ENCODE results near the gene PRSS1. TPM values are rescaled to one million over a fixed set of nuclear protein-coding genes. Genes with fewer than 3 reads are reported as not detected.

Gene PRSS1
- total RNA-seq, 1 experiment from 2014 or later = not detected

DNA sequence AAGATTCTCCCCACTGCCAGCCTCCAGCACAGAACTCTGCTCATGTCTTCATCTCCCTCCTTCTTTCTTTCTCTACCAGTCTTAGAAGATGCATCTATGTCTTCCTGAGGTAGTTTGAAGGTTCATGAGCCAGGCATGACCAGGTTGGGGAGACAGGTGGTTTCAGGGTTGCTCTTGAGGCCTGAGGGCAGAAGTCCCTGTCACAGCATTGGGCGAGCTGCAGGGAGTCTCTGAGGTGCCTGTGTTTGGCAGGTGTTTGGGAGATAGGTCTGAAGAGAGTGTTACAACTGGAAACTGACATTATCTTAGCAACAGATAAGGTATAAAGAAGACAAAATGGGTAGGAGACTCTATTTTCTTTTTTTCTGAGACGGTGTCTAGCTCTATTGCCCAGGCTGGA is 40.2 kb downstream of the PRSS1 start:
- no TSS peak for BruUV-seq (replicated peaks)
- Mint-ChIP-seq H3K27me3 (ENCODE audit: insufficient read depth, unreplicated experiment) (peaks cover 39% of the 10 kb centered on the region), H3K4me1 (ENCODE audit: insufficient read depth, unreplicated experiment) (peaks cover 5% of the 10 kb centered on the region), H3K36me3 (ENCODE audit: insufficient read depth, unreplicated experiment) (no peaks in the 10 kb centered on the region), H3K9me3 (ENCODE audit: unreplicated experiment) (no peaks in the 10 kb centered on the region), H3K27ac (ENCODE audit: low read depth, unreplicated experiment) (no peak overlapping the region), H3K4me3 (ENCODE audit: unreplicated experiment) (no peak overlapping the region)
- TF ChIP-seq, protein P1, sequence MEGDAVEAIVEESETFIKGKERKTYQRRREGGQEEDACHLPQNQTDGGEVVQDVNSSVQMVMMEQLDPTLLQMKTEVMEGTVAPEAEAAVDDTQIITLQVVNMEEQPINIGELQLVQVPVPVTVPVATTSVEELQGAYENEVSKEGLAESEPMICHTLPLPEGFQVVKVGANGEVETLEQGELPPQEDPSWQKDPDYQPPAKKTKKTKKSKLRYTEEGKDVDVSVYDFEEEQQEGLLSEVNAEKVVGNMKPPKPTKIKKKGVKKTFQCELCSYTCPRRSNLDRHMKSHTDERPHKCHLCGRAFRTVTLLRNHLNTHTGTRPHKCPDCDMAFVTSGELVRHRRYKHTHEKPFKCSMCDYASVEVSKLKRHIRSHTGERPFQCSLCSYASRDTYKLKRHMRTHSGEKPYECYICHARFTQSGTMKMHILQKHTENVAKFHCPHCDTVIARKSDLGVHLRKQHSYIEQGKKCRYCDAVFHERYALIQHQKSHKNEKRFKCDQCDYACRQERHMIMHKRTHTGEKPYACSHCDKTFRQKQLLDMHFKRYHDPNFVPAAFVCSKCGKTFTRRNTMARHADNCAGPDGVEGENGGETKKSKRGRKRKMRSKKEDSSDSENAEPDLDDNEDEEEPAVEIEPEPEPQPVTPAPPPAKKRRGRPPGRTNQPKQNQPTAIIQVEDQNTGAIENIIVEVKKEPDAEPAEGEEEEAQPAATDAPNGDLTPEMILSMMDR (IDR thresholded peaks at IDR 0.05; ENCODE audit: unreplicated experiment) = no peak
- DNase-seq (ENCODE audit: unreplicated experiment) = no peak
- ChIA-PET POLR2A (interaction anchor here (0.6 kb wide), 2 partner anchors 83 to 216 kb away, joined by 3 read pairs; no protein-coding TSS in a partner anchor), CTCF (interaction anchor here (0.8 to 11.7 kb wide), 7 partner anchors 9 to 253 kb away, joined by 3 to 181 read pairs (median 15); no protein-coding TSS in a partner anchor)
- intact Hi-C loops (cut with micrococcal nuclease) = no loop called here

DNA sequence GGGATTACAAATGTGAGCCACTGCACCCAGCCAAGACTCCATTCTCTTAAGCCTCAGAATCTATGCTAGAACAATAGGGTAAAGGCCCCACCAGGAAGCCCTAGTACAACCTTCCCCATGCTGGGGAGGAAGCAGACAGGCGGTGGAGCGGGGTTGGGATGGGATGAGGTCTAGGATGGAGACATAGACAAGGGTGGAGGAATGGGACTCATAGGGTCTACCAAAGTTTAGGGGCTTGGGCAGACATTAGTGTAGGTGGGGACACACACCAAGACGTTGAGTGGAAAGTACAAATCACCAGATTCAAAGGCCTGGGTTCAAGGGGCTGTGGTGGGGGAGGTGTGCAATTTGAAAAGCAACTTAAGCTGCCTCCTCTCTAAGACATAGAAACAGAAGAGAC is 40.8 kb downstream of the PRSS1 start:
- Mint-ChIP-seq H3K4me1 (ENCODE audit: insufficient read depth, unreplicated experiment) (peaks cover 5% of the 10 kb centered on the region), H3K9me3 (ENCODE audit: unreplicated experiment) (no peaks in the 10 kb centered on the region), H3K36me3 (ENCODE audit: insufficient read depth, unreplicated experiment) (no peaks in the 10 kb centered on the region), H3K27me3 (ENCODE audit: insufficient read depth, unreplicated experiment) (peaks cover 45% of the 10 kb centered on the region), H3K27ac (ENCODE audit: low read depth, unreplicated experiment) (no peak overlapping the region), H3K4me3 (ENCODE audit: unreplicated experiment) (no peak overlapping the region)
- intact Hi-C loops (cut with micrococcal nuclease) = no loop called here
- no TSS peak for BruUV-seq (replicated peaks)
- no peak for DNase-seq (ENCODE audit: unreplicated experiment)
- POLR2A ChIA-PET = no interaction called here
- CTCF ChIA-PET = interaction anchor here (0.6 to 11.4 kb wide), 7 partner anchors 9 to 331 kb away, joined by 3 to 150 read pairs (median 13); no protein-coding TSS in a partner anchor
- TF ChIP-seq, protein P1 (IDR thresholded peaks at IDR 0.05; ENCODE audit: unreplicated experiment) = no peak

DNA sequence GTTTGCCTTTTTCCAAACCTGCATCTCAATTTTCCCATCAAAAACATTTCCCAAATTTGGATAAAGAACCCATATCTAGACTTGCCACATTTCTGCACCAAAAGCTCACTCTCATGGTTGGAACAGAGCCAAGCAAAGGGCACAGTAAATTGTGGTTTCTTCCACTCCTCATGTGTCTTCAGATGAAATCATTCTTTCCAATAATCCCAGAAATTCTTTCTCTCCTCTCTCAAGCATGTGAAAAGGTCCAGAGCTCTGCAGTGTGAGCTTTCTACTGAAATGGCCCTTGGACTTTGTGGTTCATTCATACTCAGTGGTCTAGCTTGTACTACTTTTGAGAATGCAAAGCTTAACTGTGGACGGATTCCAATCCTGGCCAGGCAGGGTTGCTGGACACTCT is 41.3 kb downstream of the PRSS1 start:
- ChIA-PET POLR2A (no interaction called here), CTCF (interaction anchor here (0.6 to 11.4 kb wide), 10 partner anchors 8 to 331 kb away, joined by 3 to 150 read pairs (median 4); no protein-coding TSS in a partner anchor)
- TF ChIP-seq, protein P1 (IDR thresholded peaks at IDR 0.05; ENCODE audit: unreplicated experiment) = no peak
- Mint-ChIP-seq H3K4me1 (ENCODE audit: insufficient read depth, unreplicated experiment) (peaks cover 8% of the 10 kb centered on the region), H3K4me3 (ENCODE audit: unreplicated experiment) (no peak overlapping the region), H3K27ac (ENCODE audit: low read depth, unreplicated experiment) (no peak overlapping the region), H3K36me3 (ENCODE audit: insufficient read depth, unreplicated experiment) (no peaks in the 10 kb centered on the region), H3K27me3 (ENCODE audit: insufficient read depth, unreplicated experiment) (peaks cover 46% of the 10 kb centered on the region), H3K9me3 (ENCODE audit: unreplicated experiment) (no peaks in the 10 kb centered on the region)
- BruUV-seq (replicated peaks) = no TSS peak
- intact Hi-C loops (cut with micrococcal nuclease) = no loop called here
- DNase-seq (ENCODE audit: unreplicated experiment) = no peak

DNA sequence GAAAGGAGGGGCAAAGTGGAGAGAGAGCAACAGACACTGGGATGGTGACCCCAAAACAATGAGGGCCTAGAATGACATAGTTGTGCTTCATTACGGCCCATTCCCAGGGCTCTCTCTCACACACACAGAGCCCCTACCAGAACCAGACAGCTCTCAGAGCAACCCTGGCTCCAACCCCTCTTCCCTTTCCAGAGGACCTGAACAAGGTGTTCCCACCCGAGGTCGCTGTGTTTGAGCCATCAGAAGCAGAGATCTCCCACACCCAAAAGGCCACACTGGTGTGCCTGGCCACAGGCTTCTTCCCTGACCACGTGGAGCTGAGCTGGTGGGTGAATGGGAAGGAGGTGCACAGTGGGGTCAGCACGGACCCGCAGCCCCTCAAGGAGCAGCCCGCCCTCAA is 42.2 kb downstream of the PRSS1 start:
- no TSS peak for BruUV-seq (replicated peaks)
- intact Hi-C loops (cut with micrococcal nuclease) = no loop called here
- DNase-seq (ENCODE audit: unreplicated experiment) = no peak
- CTCF ChIA-PET = interaction anchor here (0.6 to 3.3 kb wide), 7 partner anchors 19 to 425 kb away, joined by 3 to 15 read pairs (median 3); no protein-coding TSS in a partner anchor
- H3K4me1 Mint-ChIP-seq (ENCODE audit: insufficient read depth, unreplicated experiment) = peaks cover 11% of the 10 kb centered on the region
- no peak overlapping the region for H3K4me3 Mint-ChIP-seq (ENCODE audit: unreplicated experiment)
- H3K9me3 Mint-ChIP-seq (ENCODE audit: unreplicated experiment) = no peaks in the 10 kb centered on the region
- TF ChIP-seq, protein P1 (IDR thresholded peaks at IDR 0.05; ENCODE audit: unreplicated experiment) = no peak
- H3K27me3 Mint-ChIP-seq (ENCODE audit: insufficient read depth, unreplicated experiment) = peaks cover 56% of the 10 kb centered on the region
- POLR2A ChIA-PET = no interaction called here
- no peak overlapping the region for H3K27ac Mint-ChIP-seq (ENCODE audit: low read depth, unreplicated experiment)
- H3K36me3 Mint-ChIP-seq (ENCODE audit: insufficient read depth, unreplicated experiment) = no peaks in the 10 kb centered on the region
